Endothelial cell of umbilical vein (primary cell): Measurements from ENCODE around the gene CDIPT. TPM values are rescaled to one million over a fixed set of nuclear protein-coding genes. Genes with fewer than 3 reads are reported as not detected.

ENCODE experiments used
- BruUV-seq: library from RNA; stranded (reverse); fragments of 400-500 nt; replicated peaks from 2 replicates; lab custom pipeline; 2021; lab: Mats Ljungman, UMichigan
- CTCF ChIA-PET: fragments of 300-600, 350-600 bp; sonication (Branson Sonifier 250); formaldehyde crosslinking; loops from one replicate; lab custom pipeline; 2021; ENCODE audit warnings: antibody characterized with exemption, inconsistent platforms; lab: Charles Lee
- POLR2A ChIA-PET: fragments of 300-600, 350-600 bp; sonication (Branson Sonifier 250); formaldehyde crosslinking; loops from one replicate; lab custom pipeline; 2021; ENCODE audit warnings: antibody characterized with exemption, inconsistent platforms; lab: Charles Lee
- DNase-seq: peaks from one replicate; pipeline ENCODE4 v3.0.0-alpha.2; 2011; ENCODE audit warnings: low read depth, low spot score
- FAIRE-seq: peaks from 2 replicates; lab custom pipeline; 2011; peaks lifted over from hg19 to GRCh38; lab: Jason Lieb, UNC
- H2AFZ ChIP-seq: 2 replicates; pipeline ENCODE4 v1.6.0; 2012; ENCODE audit warnings: low read depth, low read length, control low read depth, inconsistent platforms
- H3K27ac ChIP-seq: 2 replicates; pipeline ENCODE4 v1.5.1; 2011; ENCODE audit warnings: low read depth, mild to moderate bottlenecking, control low read depth, low read length, moderate library complexity; ENCODE audit not compliant: insufficient read depth
- H3K27me3 ChIP-seq, 2 experiments: 2 replicates each; pipeline versions ENCODE4 v1.6.0 to v1.6.1; 2011; ENCODE audit warnings: low read length in 2 of 2, mixed read lengths in 1 of 2; ENCODE audit not compliant: control insufficient read depth in 2 of 2, insufficient read depth in 2 of 2
- H3K36me3 ChIP-seq, 2 experiments: 2 replicates in 1 of 2; 3 replicates in 1 of 2; pipeline ENCODE4 v1.5.1; 2011; ENCODE audit warnings: low read length in 2 of 2, mild to moderate bottlenecking in 1 of 2, moderate library complexity in 1 of 2; ENCODE audit not compliant: control insufficient read depth in 2 of 2, insufficient read depth in 2 of 2; ENCODE audit errors: extremely low read depth in 1 of 2
- H3K4me1 ChIP-seq: 3 replicates; pipeline ENCODE4 v1.5.1; 2011; ENCODE audit warnings: mild to moderate bottlenecking, low read length; ENCODE audit not compliant: control insufficient read depth, insufficient read depth; ENCODE audit errors: extremely low read depth
- H3K4me2 ChIP-seq: 2 replicates; pipeline ENCODE4 v1.6.1; 2011; ENCODE audit warnings: low read length, control low read depth, mixed read lengths; ENCODE audit not compliant: insufficient read depth
- H3K4me3 ChIP-seq, 3 experiments: fragments of 200-600 bp in 1 of 3; sonication (generic), shearing (Covaris generic) in 1 of 3; replicated peaks in 1 of 3; 2 replicates each; pipeline ENCODE4 v1.5.1; 2011 to 2016; ENCODE audit warnings: control low read depth in 3 of 3, low read length in 3 of 3, mild to moderate bottlenecking in 2 of 3, inconsistent platforms in 1 of 3, low read depth in 1 of 3, moderate library complexity in 1 of 3; ENCODE audit not compliant: insufficient read depth in 1 of 3
- H3K79me2 ChIP-seq: 2 replicates; pipeline ENCODE4 v1.6.0; 2012; ENCODE audit warnings: low read length, inconsistent platforms; ENCODE audit not compliant: control insufficient read depth, insufficient read depth
- H3K9ac ChIP-seq: replicated peaks from 2 replicates; pipeline ENCODE3; 2011; ENCODE audit warnings: low read length, control low read depth; ENCODE audit not compliant: insufficient read depth; ENCODE audit errors: extremely low read depth
- H3K9me1 ChIP-seq: replicated peaks from 3 replicates; pipeline ENCODE4 v1.6.0; 2011; ENCODE audit warnings: mild to moderate bottlenecking, low read length; ENCODE audit not compliant: control insufficient read depth, insufficient read depth; ENCODE audit errors: extremely low read depth
- H3K9me3 ChIP-seq: replicated peaks from 2 replicates; pipeline ENCODE4 v1.5.1; 2012; ENCODE audit warnings: low read length, inconsistent platforms; ENCODE audit not compliant: control insufficient read depth, insufficient read depth
- H4K20me1 ChIP-seq: replicated peaks from 2 replicates; pipeline ENCODE3; 2011; ENCODE audit warnings: mild to moderate bottlenecking, low read length; ENCODE audit not compliant: control insufficient read depth, insufficient read depth; ENCODE audit errors: extremely low read depth
- CTCF ChIP-seq, 2 donors: IDR thresholded peaks; 1 replicate in 1 of 2; 2 replicates in 1 of 2; pipeline ENCODE4 v1.5.1; 2011; ENCODE audit warnings: low read length in 2 of 2, mild to moderate bottlenecking in 2 of 2, moderate library complexity in 2 of 2, control low read depth in 1 of 2, inconsistent platforms in 1 of 2, low read depth in 1 of 2; ENCODE audit not compliant: insufficient read depth in 1 of 2; ENCODE audit errors: extremely low read depth in 1 of 2
- EZH2 ChIP-seq: IDR thresholded peaks from 2 replicates; pipeline ENCODE4 v1.6.1; 2012; ENCODE audit warnings: borderline replicate concordance, low read depth, mild to moderate bottlenecking, moderate library complexity, low read length, inconsistent platforms; ENCODE audit not compliant: severe bottlenecking
- FOS ChIP-seq: IDR thresholded peaks from 2 replicates; pipeline ENCODE4 v1.6.1; 2011; ENCODE audit warnings: mild to moderate bottlenecking, low read length, moderate library complexity, borderline replicate concordance; ENCODE audit not compliant: insufficient read depth
- GATA2 ChIP-seq: IDR thresholded peaks from 2 replicates; pipeline ENCODE4 v1.7.0; 2011; ENCODE audit warnings: low read depth, mild to moderate bottlenecking, moderate library complexity, mixed read lengths, low read length; ENCODE audit not compliant: insufficient read length, insufficient read depth
- JUN ChIP-seq: IDR thresholded peaks from 2 replicates; pipeline ENCODE4 v1.6.1; 2011; ENCODE audit warnings: borderline replicate concordance, low read depth; ENCODE audit not compliant: insufficient read length, insufficient read depth
- MYC ChIP-seq: IDR thresholded peaks from one replicate; pipeline ENCODE4 v1.6.1; 2011; ENCODE audit warnings: mild to moderate bottlenecking, low read depth, low read length
- POLR2A ChIP-seq: IDR thresholded peaks from 2 replicates; pipeline ENCODE4 v1.6.1; 2012; ENCODE audit warnings: low read depth, mild to moderate bottlenecking, control low read depth, low read length
- POLR2AphosphoS5 ChIP-seq: IDR thresholded peaks from 2 replicates; pipeline ENCODE4 v1.6.1; 2012; ENCODE audit warnings: low read depth, mild to moderate bottlenecking, control low read depth, low read length, moderate library complexity; ENCODE audit not compliant: insufficient read depth
- dilution Hi-C: fragments of 300-500 bp; cut with MboI; formaldehyde crosslinking; loops from one replicate; pipeline ENCODE4 v1.15.0; 2019; ENCODE audit warnings: low sequenced_read_pairs; ENCODE audit not compliant: extremely low pct_ligation_motif_present
- intact Hi-C: fragments of 100-400 bp; cut with micrococcal nuclease; formaldehyde crosslinking; loops from one replicate; pipeline ENCODE4 v1.10.0; 2022
- polyA plus RNA-seq, 4 experiments: library from polyadenylated mRNA; depleted of rRNA in 3 of 4; stranded (reverse) in 3 of 4; unstranded in 1 of 4; fragments of >200 nt; gene quantifications; 2 replicates each; pipeline versions ENCODE4 v1.2.1 to v1.2.3, GENCODE V29; 2011 to 2012; ENCODE audit warnings: missing spikeins in 1 of 4
- total RNA-seq: library from RNA; stranded (reverse); gene quantifications from 2 replicates; pipeline ENCODE4 v1.2.3, GENCODE V29; 2021
- TF ChIP-seq, protein P1 (sequence below): IDR thresholded peaks from 2 replicates; pipeline ENCODE4 v1.6.1; 2011; ENCODE audit not compliant: insufficient read depth, insufficient read length

CDIPT gene
- total and polyA plus RNA-seq, 2 donors (not counting 3 experiments of a cell fraction or from before 2014, with no cell fraction given): 68.7 to 161 TPM

DNA sequence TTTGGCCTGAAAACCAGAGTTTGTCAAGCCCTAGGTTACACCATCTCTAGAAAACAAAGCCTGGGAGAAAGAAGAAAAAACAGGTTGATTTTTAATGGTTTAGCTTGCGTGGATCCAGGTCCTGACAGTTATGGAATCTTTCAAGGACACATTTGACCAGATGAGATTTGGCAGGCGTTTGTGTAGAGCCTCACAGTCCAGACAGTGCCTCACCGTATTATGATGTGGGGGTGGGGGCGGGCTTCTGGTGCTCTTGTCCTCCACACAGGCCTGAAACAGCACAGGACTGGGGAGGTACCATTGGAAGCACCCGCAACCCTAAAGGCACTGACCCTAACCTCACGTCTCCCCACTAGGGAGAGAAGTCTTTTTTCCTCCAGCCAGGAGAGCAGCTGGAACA is 23.2 kb downstream of the CDIPT start:
- Histone ChIP-seq H3K27me3 (no peaks in the 10 kb centered on the region), H3K9ac (no peak overlapping the region), H3K4me1 (no peaks in the 10 kb centered on the region), H3K36me3 (peaks cover 0 to 19% of the 10 kb centered on the region in 2 experiments), H3K4me3 (no peak overlapping the region), H3K9me3 (no peaks in the 10 kb centered on the region), H3K9me1 (no peaks in the 10 kb centered on the region), H3K79me2 (no peaks in the 10 kb centered on the region), H2AFZ (no peak overlapping the region), H3K4me2 (no peak overlapping the region), H3K27ac (no peak overlapping the region), H4K20me1 (no peaks in the 10 kb centered on the region)
- no TSS peak for BruUV-seq
- ChIA-PET POLR2A (interaction anchor here (0.6 kb wide), 1 partner anchor 15 kb away, joined by 4 read pairs; no protein-coding TSS in a partner anchor), CTCF (interaction anchor here (0.7 to 4.5 kb wide), 3 partner anchors 9 to 27 kb away, joined by 3 to 46 read pairs (median 3); partner anchors contain the start of gene MVP)
- DNase-seq: no peak
- intact Hi-C loops (no loop called here), dilution Hi-C loops (no loop called here)
- TF ChIP-seq MYC (no peak), POLR2A (no peak), GATA2 (no peak), EZH2 (no peak), POLR2AphosphoS5 (no peak), CTCF (IDR thresholded peaks at IDR 0.05; ENCODE audit: extremely low read depth in 1 of 2, insufficient read depth in 1 of 2, low read depth in 1 of 2, low read length in 2 of 2) (no peak), FOS (no peak), JUN (no peak)
- TF ChIP-seq, protein P1, sequence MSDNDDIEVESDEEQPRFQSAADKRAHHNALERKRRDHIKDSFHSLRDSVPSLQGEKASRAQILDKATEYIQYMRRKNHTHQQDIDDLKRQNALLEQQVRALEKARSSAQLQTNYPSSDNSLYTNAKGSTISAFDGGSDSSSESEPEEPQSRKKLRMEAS: no peak
- FAIRE-seq: no peak
